Measurements from ENCODE around the gene PLEKHA1.

The PLEKHA1 gene

DNA sequence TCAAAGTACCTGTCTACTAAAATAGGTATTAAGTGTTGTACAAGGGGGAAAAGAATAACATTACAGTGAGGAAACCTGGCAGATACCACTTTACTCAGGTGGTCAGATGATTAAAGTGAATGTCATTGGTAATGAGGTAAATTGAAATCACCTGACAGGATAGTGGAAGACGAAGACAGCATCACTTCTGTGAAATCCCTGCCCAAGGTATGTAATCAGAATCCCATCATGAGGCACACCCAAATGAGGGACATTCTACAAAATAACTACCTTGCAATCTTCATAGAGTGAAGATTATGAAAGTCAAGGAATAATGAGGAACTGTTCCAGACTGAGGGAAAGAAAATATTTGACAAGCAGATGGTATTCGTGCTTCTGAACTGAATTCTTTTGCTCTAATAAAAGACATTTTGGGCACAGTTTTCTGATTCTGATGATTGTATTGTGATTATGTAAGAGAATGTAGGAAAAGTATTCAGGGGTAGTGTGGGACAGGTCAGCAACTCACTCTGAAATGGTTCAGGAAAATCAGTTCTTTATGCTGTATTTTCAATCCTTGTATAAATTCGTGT lies 46.6 kb downstream of the PLEKHA1 start:
- no peak for DNase-seq (ENCODE audit: low read depth in 2 of 2)

DNA sequence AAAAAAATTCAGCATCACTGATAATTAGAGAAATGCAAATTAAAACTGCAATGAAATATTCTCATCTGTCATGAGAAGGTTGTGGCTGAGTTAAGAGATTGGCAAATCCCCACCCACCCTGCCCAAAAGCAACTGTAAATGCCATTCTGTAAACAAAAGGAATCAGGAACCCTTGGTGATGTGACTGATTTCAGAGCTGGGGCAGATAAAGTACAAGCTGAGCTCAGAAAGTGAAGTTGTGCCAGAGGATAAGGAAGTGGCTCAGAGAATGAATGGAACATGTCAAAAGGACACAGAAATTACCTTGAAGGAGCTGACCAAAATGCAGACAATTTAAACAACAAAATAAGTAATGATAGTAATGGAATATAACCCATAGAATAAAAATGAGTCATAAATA lies 47.2 kb downstream of the PLEKHA1 start:
- DNase-seq (ENCODE audit: low read depth in 2 of 2): no peak

DNA sequence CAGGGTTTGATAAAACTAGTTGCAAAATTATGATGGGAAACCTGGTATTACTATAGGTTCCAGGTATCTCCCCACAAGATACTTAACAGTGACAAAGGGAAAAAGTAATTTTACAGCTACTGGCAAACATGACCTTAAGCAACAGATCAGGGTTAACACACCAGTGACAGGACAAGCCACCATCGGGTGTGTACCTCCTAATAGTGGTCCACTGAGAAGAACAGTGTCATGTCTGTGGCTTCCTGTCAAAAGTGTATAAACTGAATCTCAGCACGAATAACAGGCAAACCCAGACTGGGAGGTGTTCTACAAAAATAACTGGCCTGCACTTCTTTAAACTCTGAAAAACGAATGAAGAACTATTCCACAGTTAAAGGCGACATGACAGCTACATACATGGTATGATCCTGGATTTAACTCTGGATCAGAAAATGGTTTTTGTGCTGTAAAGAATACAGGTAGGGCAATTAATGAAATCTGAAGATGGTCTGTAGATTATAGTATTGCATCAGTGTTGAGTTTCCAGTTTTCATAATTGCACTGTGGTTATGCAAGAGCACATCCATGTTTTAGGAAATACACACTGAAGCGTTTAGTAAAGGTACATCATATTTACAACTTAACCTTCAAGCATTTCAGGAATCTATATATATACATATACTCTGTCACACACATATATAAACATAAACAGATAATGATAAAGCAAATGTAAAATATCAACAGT lies 47.9 kb downstream of the PLEKHA1 start:
- DNase-seq (ENCODE audit: low read depth in 2 of 2): peak in 1 of 2 donors; percentile 14

DNA sequence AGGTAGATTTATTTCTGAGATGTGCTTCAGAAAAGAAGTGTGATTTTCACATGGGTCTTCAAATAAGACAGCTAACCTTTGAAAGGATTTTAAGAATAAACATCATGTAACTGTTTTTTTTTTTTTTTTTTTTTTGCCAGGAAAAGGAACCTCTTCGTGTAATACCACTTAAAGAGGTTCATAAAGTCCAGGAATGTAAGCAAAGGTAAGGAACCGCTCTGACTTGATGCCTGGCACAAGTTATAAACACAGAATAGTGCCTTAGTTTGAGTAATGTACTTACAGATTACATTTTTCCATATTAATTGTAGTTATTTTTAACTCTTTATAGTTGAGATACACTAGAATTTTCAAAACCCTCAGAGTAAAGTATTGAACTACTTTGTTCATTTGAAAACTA lies 49.6 kb downstream of the PLEKHA1 start:
- DNase-seq (ENCODE audit: low read depth in 2 of 2): no peak

GRCh38 chr10:122426829-122427228 lies 52.3 kb downstream of the PLEKHA1 start:
- DNase-seq (ENCODE audit: low read depth in 2 of 2): no peak

- no peak for DNase-seq (ENCODE audit: low read depth in 2 of 2)
Measured at GRCh38 chr10:122427280-122427679, 52.8 kb downstream of the PLEKHA1 start.

GRCh38 chr10:122435212-122435827 lies 60.8 kb downstream of the PLEKHA1 start:
- no peak for DNase-seq (ENCODE audit: low read depth in 2 of 2)

DNA sequence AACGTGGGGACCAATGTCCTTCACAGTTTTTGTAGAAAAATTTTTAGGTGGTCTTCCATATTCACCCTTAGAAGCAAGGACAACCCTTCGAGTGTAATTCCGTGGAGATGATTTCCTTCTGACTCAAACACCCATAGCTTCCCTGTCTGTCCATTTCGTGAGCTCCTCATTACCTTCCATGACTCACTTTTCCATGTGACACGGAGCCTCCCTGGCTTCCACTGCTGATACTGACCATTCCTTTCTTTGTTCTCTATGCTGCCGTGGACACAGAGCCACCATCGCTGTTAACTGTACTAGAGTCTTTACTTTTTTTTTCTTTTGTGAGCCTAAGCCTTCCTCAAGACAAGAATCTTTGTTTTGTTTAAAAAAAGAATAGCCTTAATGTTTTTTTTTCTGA lies 67.5 kb downstream of the PLEKHA1 start:
- DNase-seq (ENCODE audit: low read depth in 2 of 2): no peak

- no peak for DNase-seq (ENCODE audit: low read depth in 2 of 2)
Measured at GRCh38 chr10:122445469-122445868, 71.0 kb downstream of the PLEKHA1 start.

GRCh38 chr10:122445904-122446303 lies 71.4 kb downstream of the PLEKHA1 start:
- no peak for DNase-seq (ENCODE audit: low read depth in 2 of 2)

DNA sequence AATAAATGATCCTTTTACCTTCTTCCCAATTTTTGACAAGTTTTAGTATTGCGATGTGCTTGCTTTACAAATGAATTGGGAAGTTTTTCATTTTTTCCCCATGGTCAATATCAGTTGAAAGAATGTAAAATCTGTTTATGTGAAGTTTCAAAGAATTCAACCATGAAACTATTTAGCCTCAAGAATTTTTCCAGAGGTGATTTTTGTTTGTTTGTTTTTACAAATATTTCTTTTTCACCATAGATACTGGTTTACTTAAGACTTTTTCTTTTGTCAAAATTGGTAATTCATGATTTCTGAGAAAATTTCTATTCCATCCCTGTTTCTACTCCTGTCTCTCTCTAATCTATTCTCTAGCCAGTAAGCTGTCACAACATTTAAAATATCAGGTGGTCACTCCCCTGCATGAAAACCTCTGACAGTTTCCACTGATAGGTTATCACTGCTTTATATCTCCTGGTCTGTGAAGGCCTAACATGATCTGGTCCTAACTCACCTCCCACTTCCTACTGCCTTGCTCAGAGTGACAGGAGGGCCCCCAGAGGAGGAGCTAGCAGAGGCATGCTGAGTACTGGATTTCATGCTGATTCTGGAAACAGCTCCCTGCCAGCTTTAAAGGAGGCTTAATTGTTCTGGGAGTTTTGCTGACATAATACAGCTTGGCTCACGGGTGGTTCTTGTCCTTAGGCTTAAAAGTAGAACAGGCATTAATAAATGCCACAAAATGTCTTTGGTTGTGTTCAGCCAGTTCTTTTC lies 72.3 kb downstream of the PLEKHA1 start:
- no peak for DNase-seq (ENCODE audit: low read depth in 2 of 2)

GRCh38 chr10:122448600-122448999 lies 74.1 kb downstream of the PLEKHA1 start:
- no peak for DNase-seq (ENCODE audit: low read depth in 2 of 2)

DNA sequence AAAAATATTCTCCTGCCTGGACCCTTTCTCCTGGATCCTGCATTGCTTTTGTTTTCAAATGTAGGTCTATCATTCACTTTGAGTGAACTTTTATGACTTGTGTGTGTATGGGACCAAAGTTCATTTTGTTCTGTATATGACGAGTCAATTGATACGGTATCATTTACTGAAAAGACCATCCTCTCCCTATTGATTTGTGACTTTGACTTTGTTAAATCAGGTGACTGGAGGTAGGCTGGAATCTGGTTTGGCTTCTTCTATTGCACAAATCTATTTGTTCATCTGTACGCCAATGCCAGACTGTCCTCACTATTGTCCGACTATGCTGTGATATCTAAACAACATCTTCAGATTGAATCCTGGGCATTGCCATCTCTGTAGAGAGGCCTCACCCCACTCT lies 74.6 kb downstream of the PLEKHA1 start:
- DNase-seq (ENCODE audit: low read depth in 2 of 2): no peak

GRCh38 chr10:122450353-122450990 lies 76.0 kb downstream of the PLEKHA1 start:
- DNase-seq (ENCODE audit: low read depth in 2 of 2): no peak

GRCh38 chr10:122454071-122454470 lies 79.6 kb downstream of the PLEKHA1 start:
- DNase-seq (ENCODE audit: low read depth in 2 of 2): no peak

DNA sequence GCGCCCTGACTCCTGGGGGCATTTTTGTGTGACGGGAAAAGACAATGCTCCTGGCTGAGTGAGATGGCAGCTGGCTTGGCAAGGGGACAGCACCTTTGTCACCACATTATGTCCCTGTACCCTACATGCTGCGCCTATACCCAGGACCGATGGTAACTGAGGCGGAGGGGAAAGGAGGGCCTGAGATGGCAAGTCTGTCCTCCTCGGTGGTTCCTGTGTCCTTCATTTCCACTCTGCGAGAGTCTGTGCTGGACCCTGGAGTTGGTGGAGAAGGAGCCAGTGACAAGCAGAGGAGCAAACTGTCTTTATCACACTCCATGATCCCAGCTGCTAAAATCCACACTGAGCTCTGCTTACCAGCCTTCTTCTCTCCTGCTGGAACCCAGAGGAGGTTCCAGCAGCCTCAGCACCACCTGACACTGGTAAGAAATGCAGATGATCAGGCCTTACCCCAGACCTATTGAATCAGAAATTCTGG lies 80.1 kb downstream of the PLEKHA1 start, which contains the start of gene ARMS2:
Gene ARMS2 (plus strand): TSS at position 51 of the 478 bp plus-strand sequence. CDS start 75 bp downstream, at position 126.
- no peak for DNase-seq (ENCODE audit: low read depth in 2 of 2)

DNA sequence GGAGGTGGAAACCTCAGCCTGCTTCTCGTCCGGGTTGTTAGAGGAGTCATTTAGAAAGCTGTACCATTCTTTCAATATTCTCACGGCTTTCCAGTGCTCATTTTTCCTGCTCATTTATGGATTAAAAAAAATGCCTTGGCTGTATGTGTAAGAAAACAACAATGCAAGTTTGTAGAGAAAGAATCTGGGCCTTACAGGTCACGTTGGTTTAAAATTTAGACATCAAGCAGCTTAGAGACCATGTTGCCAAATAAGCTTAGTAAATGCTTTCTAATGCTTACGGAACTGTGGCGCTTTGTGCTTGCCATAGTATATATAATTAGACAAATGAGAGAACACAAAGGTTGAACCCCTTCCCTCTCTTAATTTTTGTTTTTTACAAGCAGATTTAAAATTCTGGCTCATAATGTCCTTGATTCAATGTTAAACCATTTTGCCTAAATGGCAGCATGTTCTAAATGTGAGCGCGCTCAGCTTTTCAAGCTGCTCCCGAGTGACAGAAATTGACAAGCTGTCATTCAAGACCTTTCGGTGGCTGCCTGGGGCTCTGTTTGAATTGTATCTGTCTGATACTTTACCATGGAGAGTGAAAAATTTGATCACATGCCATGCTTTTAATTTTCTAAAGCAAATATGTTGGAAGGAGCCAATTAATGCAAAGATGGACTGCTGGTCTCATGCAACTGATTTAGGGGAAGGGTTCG lies 81.0 kb downstream of the PLEKHA1 start:
- DNase-seq (ENCODE audit: low read depth in 2 of 2): no peak

DNA sequence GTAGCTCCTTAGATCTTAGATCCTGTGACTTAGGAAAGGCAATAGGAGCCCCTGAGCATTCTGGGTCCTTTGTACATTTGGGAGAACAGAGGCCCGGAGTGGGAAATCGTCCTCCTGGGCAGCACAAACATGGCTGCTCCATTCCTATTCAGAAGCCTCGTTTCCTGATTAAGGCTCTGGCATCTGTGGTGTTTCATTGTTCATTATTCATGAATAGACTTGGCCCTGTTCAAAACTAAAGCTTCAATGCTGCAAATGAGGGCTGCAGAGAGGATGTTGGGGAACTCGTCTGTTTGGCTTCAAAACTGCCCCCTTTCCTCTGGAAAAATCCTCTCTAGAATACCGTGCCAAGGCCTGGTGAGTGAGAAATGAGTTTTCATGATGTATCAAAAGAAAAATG lies 83.4 kb downstream of the PLEKHA1 start:
- DNase-seq (ENCODE audit: low read depth in 2 of 2): no peak

DNA sequence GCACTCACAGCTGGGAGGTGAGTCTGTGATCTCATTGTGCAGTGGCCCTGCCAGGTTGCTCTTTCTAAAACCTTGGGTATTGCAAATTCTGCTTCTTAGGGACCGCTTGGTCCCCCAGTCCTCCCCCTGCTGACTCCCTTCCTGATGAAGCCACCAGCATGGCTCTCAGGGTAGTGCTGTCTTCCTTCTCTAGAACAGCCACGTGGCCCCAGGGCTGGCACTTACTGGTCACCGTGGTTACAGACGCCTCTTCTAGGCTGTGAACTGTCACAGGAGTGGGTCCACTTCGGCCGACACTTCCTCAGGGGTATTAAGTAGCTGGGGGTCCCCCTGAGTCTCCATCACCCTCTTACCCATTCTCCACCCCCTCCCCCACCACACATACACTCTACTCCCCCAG lies 84.2 kb downstream of the PLEKHA1 start:
- no peak for DNase-seq (ENCODE audit: low read depth in 2 of 2)

GRCh38 chr10:122459561-122460273 lies 85.2 kb downstream of the PLEKHA1 start:
- no peak for DNase-seq (ENCODE audit: low read depth in 2 of 2)
